GM23338 (cell line): ENCODE measurements around the gene EGFR. TPM values are rescaled to one million over a fixed set of nuclear protein-coding genes. Genes with fewer than 3 reads are reported as not detected.
A peak's percentile ranks its signal among the peaks of the same experiment; 100 is the strongest.

ENCODE experiments used
- ATAC-seq: fragments of 200-7000 bp; cut with Tn5 transposase; 3 replicates; pipeline ENCODE4 v1.9.1; 2020
- DNase-seq: peaks from one replicate; pipeline ENCODE4 v3.0.0-alpha.2; 2015; ENCODE audit warnings: low spot score
- H2AFZ ChIP-seq: fragments of 200-600 bp; sonication (generic); 2 replicates; pipeline ENCODE4 v1.8.0; 2016; ENCODE audit warnings: antibody characterized with exemption, mild to moderate bottlenecking, moderate library complexity
- H3F3A ChIP-seq: fragments of 200-600 bp; sonication (generic); replicated peaks from 2 replicates; pipeline ENCODE4 v1.8.0; 2017; ENCODE audit warnings: antibody characterized with exemption, mixed run types, low read depth
- H3K27ac ChIP-seq: fragments of 200-600 bp; sonication (generic); 2 replicates; pipeline ENCODE4 v1.6.1; 2016; ENCODE audit warnings: low read depth
- H3K27me3 ChIP-seq: fragments of 200-600 bp; sonication (generic); 2 replicates; pipeline ENCODE4 v1.8.0; 2016; ENCODE audit warnings: mild to moderate bottlenecking, mixed run types, moderate library complexity; ENCODE audit not compliant: insufficient read depth
- H3K36me3 ChIP-seq: fragments of 200-600 bp; sonication (generic); 2 replicates; pipeline ENCODE4 v1.8.0; 2016; ENCODE audit warnings: mild to moderate bottlenecking; ENCODE audit not compliant: insufficient read depth
- H3K4me1 ChIP-seq: fragments of 200-600 bp; sonication (generic); 2 replicates; pipeline ENCODE4 v1.8.0; 2016; ENCODE audit warnings: mild to moderate bottlenecking, moderate library complexity; ENCODE audit not compliant: insufficient read depth
- H3K4me2 ChIP-seq: fragments of 200-600 bp; sonication (generic); 2 replicates; pipeline ENCODE4 v1.7.1; 2017; ENCODE audit warnings: mixed run types
- H3K4me3 ChIP-seq: fragments of 200-600 bp; sonication (generic); 2 replicates; pipeline ENCODE4 v1.6.1; 2016; ENCODE audit warnings: mixed run types
- H3K79me2 ChIP-seq: fragments of 200-600 bp; sonication (generic); replicated peaks from 2 replicates; pipeline ENCODE4 v1.8.0; 2017; ENCODE audit warnings: mild to moderate bottlenecking; ENCODE audit not compliant: insufficient read depth
- H3K9me2 ChIP-seq: fragments of 200-600 bp; sonication (generic); 2 replicates; pipeline ENCODE4 v1.8.0; 2017; ENCODE audit not compliant: insufficient read depth
- H4K20me1 ChIP-seq: fragments of 200-600 bp; sonication (generic); replicated peaks from 2 replicates; pipeline ENCODE4 v1.8.0; 2017; ENCODE audit warnings: mild to moderate bottlenecking; ENCODE audit not compliant: insufficient read depth
- H3K27ac Mint-ChIP-seq: 2 replicates; pipeline ENCODE4 v1.8.0; 2020; ENCODE audit warnings: inconsistent platforms, mild to moderate bottlenecking, moderate library complexity, mixed read lengths
- H3K27me3 Mint-ChIP-seq: 3 replicates; pipeline ENCODE4 v1.8.0; 2022; ENCODE audit warnings: low read depth, mild to moderate bottlenecking, moderate library complexity, mixed read lengths, inconsistent platforms; ENCODE audit not compliant: insufficient read depth, poor library complexity
- H3K36me3 Mint-ChIP-seq: 3 replicates; pipeline ENCODE4 v1.8.0; 2021; ENCODE audit warnings: low read depth, mild to moderate bottlenecking, inconsistent platforms, moderate library complexity, mixed read lengths
- H3K4me1 Mint-ChIP-seq: 3 replicates; pipeline ENCODE4 v1.8.0; 2020; ENCODE audit warnings: mild to moderate bottlenecking, inconsistent platforms, mixed read lengths
- H3K4me3 Mint-ChIP-seq: 3 replicates; pipeline ENCODE4 v1.8.0; 2021; ENCODE audit warnings: moderate library complexity, mild to moderate bottlenecking, inconsistent platforms, mixed read lengths
- H3K9me3 Mint-ChIP-seq: 3 replicates; pipeline ENCODE4 v1.8.0; 2020; ENCODE audit warnings: moderate library complexity, mild to moderate bottlenecking, inconsistent platforms, mixed read lengths
- CTCF ChIP-seq, 2 experiments: fragments of 200-600 bp in 1 of 2; sonication (generic) in 1 of 2; conservative IDR thresholded peaks; 2 replicates each; pipeline versions ENCODE4 v1.5.1 to v1.6.1; 2016 to 2017; ENCODE audit warnings: antibody characterized with exemption in 2 of 2, low read depth in 2 of 2, mild to moderate bottlenecking in 2 of 2, moderate library complexity in 1 of 2
- ETS1 ChIP-seq: IDR thresholded peaks from 2 replicates; pipeline ENCODE4 v1.6.1; 2016; ENCODE audit warnings: antibody characterized with exemption
- ZNF331 ChIP-seq: fragments of 250-450 bp; sonication (Bioruptor Pico); IDR thresholded peaks from 2 replicates; pipeline ENCODE4 v1.5.0; 2020; ENCODE audit warnings: low read depth, mild to moderate bottlenecking, moderate library complexity
- polyA plus RNA-seq: library from polyadenylated mRNA; unstranded; fragments of >200 nt; fragmentation: Nextera tagmentation; extraction: Ambion mirVana; gene quantifications from 2 replicates; pipeline ENCODE4 v1.2.1, GENCODE V29; 2016
- total RNA-seq: library from RNA; depleted of rRNA; stranded (reverse); fragments of >200 nt; shearing (Covaris generic); gene quantifications from 2 replicates; pipeline ENCODE4 v1.2.3, GENCODE V29; 2014

The EGFR gene
- total and polyA plus RNA-seq, 2 experiments from 2014 or later = 1.5 to 4.5 TPM

GRCh38 chr7:55188590-55189138 is 169.8 kb downstream of the EGFR start:
- Mint-ChIP-seq H3K4me1 (peaks cover 56% of the 10 kb centered on the region), H3K27ac (no peak overlapping the region), H3K36me3 (no peaks in the 10 kb centered on the region; the same call in 2 of the 3 replicates), H3K27me3 (peaks cover 12% of the 10 kb centered on the region), H3K9me3 (no peaks in the 10 kb centered on the region; the same call in 2 of the 3 replicates), H3K4me3 (no peak overlapping the region)
- H3K4me1 ChIP-seq = peaks cover 52% of the 10 kb centered on the region
- DNase-seq = no peak
- H3K27ac ChIP-seq = no peak overlapping the region
- peak overlapping the region; percentile 66; the same call in 1 of the 2 replicates for H2AFZ ChIP-seq
- no peak overlapping the region for H3K4me3 ChIP-seq
- no peaks in the 10 kb centered on the region for H4K20me1 ChIP-seq
- ATAC-seq = no peak
- no peaks in the 10 kb centered on the region for H3K27me3 ChIP-seq
- H3K79me2 ChIP-seq = no peaks in the 10 kb centered on the region
- H3K9me2 ChIP-seq = no peaks in the 10 kb centered on the region
- no peaks in the 10 kb centered on the region for H3K36me3 ChIP-seq
- H3K4me2 ChIP-seq = no peak overlapping the region
- H3F3A ChIP-seq = no peaks in the 10 kb centered on the region; the same call in 1 of the 2 replicates
- TF ChIP-seq ETS1 = no peak

GRCh38 chr7:55189146-55189766 is 170.4 kb downstream of the EGFR start:
- no peaks in the 10 kb centered on the region; the same call in 2 of the 3 replicates for H3K36me3 Mint-ChIP-seq
- Histone ChIP-seq H3K27ac (no peak overlapping the region), H3K9me2 (no peaks in the 10 kb centered on the region), H4K20me1 (no peaks in the 10 kb centered on the region), H3K27me3 (no peaks in the 10 kb centered on the region), H3K4me1 (peaks cover 53% of the 10 kb centered on the region), H3K79me2 (no peaks in the 10 kb centered on the region), H3K4me2 (peak overlapping the region; percentile 53), H3K36me3 (no peaks in the 10 kb centered on the region), H3K4me3 (no peak overlapping the region), H2AFZ (peak overlapping the region; percentile 78; the same call in 1 of the 2 replicates), H3F3A (no peaks in the 10 kb centered on the region; the same call in 1 of the 2 replicates)
- peaks cover 59% of the 10 kb centered on the region for H3K4me1 Mint-ChIP-seq
- H3K27ac Mint-ChIP-seq = no peak overlapping the region
- peak overlapping the region; percentile 43; the same call in 2 of the 3 replicates for H3K4me3 Mint-ChIP-seq
- H3K9me3 Mint-ChIP-seq = no peaks in the 10 kb centered on the region; the same call in 2 of the 3 replicates
- H3K27me3 Mint-ChIP-seq = peaks cover 12% of the 10 kb centered on the region
- TF ChIP-seq CTCF (conservative IDR thresholded peaks at IDR 0.05; ENCODE audit: low read depth in 2 of 2) (0 out of 4 replicates have a peak, but pooled peaks of 1 of the 2 experiments have one; percentile 6), ZNF331 (CRISPR knock-in tag) (no peak), ETS1 (no peak)
- DNase-seq (peak; percentile 41), ATAC-seq (peak; percentile 17)
